ENCODE data around the gene PCNX3. TPM values are rescaled to one million over a fixed set of nuclear protein-coding genes. Genes with fewer than 3 reads are reported as not detected.

The PCNX3 gene
- total and polyA plus RNA-seq, 2 of the 13 experiments (the other 11 are each of a cell fraction or from before 2014, with no cell fraction given): 16.2 to 23.0 TPM

GRCh38 chr11:65615950-65616574, 486 bp downstream of the PCNX3 start:
- no peaks in the 10 kb centered on the region for H3K9me3 ChIP-seq (ENCODE audit: low read length)
- peak overlapping the region; percentile 88 for H3K9ac ChIP-seq (ENCODE audit: insufficient read depth, low read depth, low read length)
- H4K20me1 ChIP-seq (ENCODE audit: insufficient read depth, low read length): peaks cover 23% of the 10 kb centered on the region; the same call in 1 of the 2 replicates
- FAIRE-seq (no peak), DNase-seq (ENCODE audit: low spot score) (peak; percentile 47), ATAC-seq (peak; percentile 7)
- no TSS peak for BruUV-seq (replicated peaks)
- no peaks in the 10 kb centered on the region; a peak in 1 of 5 replicates for H3K27me3 ChIP-seq (ENCODE audit: control insufficient read depth in 1 of 2, insufficient read depth in 2 of 2, low read length in 2 of 2)
- peaks cover 39% of the 10 kb centered on the region for H3K4me1 ChIP-seq (ENCODE audit: insufficient read depth, low read length)
- WGBS (ENCODE audit: low lambda C conversion rate): 0% methylated on average over 9 of the region's 50 CpGs
- H2AFZ ChIP-seq (ENCODE audit: low read length): no peak overlapping the region
- peak overlapping the region; percentile 86 to 90 (median 87) for H3K4me3 ChIP-seq (replicated peaks in 1 of 3; ENCODE audit: insufficient read depth in 1 of 3, low read depth in 2 of 3, low read length in 3 of 3)
- ChIA-PET POLR2A (interaction anchor here (0.7 to 4.3 kb wide), 40 partner anchors 9 to 436 kb away, joined by 3 to 48 read pairs (median 5); partner anchors contain the start of genes CCDC85B, CFL1, KAT5 and MALAT1), CTCF (ENCODE audit: low intra/inter-chr PET ratio, low total read pairs) (no interaction called here)
- H3K4me2 ChIP-seq (ENCODE audit: low read depth, low read length): peak overlapping the region; percentile 77
- in situ Hi-C loops (cut with HindIII; ENCODE audit: extremely low pct_ligation_motif_present, low pct_unique_long_range_greater_than_20kb) (no loop called here), intact Hi-C loops (cut with micrococcal nuclease; ENCODE audit: unreplicated experiment) (no loop called here)
- H3K27ac ChIP-seq (ENCODE audit: extremely low read length, insufficient read depth, low read length): peak overlapping the region; percentile 92
- peaks cover 53% of the 10 kb centered on the region for H3K79me2 ChIP-seq (ENCODE audit: insufficient read depth, low read length)
- H3K36me3 ChIP-seq (replicated peaks in 1 of 2; ENCODE audit: control insufficient read depth in 1 of 2, insufficient read depth in 2 of 2, low read length in 2 of 2): peaks cover 15 to 35% of the 10 kb centered on the region in 2 experiments; a peak in 4 of 5 replicates
- TF ChIP-seq ZSCAN21 (CRISPR knock-in tag; IDR thresholded peaks at IDR 0.05; ENCODE audit: borderline replicate concordance) (no peak; the same call in 1 of the 2 replicates), ZNF281 (CRISPR knock-in tag; IDR thresholded peaks at IDR 0.05; ENCODE audit: borderline replicate concordance) (no peak; the same call in 1 of the 2 replicates), ERF (CRISPR knock-in tag; IDR thresholded peaks at IDR 0.05) (no peak), ZNF546 (CRISPR knock-in tag; conservative IDR thresholded peaks at IDR 0.05) (peak; percentile 70; the same call in 1 of the 2 replicates), RAD51 (IDR thresholded peaks at IDR 0.05; ENCODE audit: borderline replicate concordance) (no peak), STAT5B (CRISPR knock-in tag; IDR thresholded peaks at IDR 0.05) (no peak), ZNF264 (CRISPR knock-in tag; IDR thresholded peaks at IDR 0.05) (no peak), SP1 (IDR thresholded peaks at IDR 0.05) (no peak), SP1 (CRISPR knock-in tag; IDR thresholded peaks at IDR 0.05) (no peak), RBM22 (optimal IDR thresholded peaks at IDR 0.05; ENCODE audit: low read length) (no peak), KDM6A (CRISPR knock-in tag; IDR thresholded peaks at IDR 0.05; ENCODE audit: low read depth) (no peak), POLR2AphosphoS2 (IDR thresholded peaks at IDR 0.05; ENCODE audit: low read depth, low read length) (no peak; the same call in 1 of the 2 replicates), ZNF235 (CRISPR knock-in tag; IDR thresholded peaks at IDR 0.05; ENCODE audit: borderline replicate concordance) (0 out of 2 replicates have a peak, but pooled peaks have one; percentile 52), TGIF2 (CRISPR knock-in tag; IDR thresholded peaks at IDR 0.05) (peak; percentile 49; the same call in 1 of the 2 replicates), YEATS2 (CRISPR knock-in tag; IDR thresholded peaks at IDR 0.05; ENCODE audit: borderline replicate concordance) (no peak; the same call in 1 of the 2 replicates), CREBL2 (CRISPR knock-in tag; IDR thresholded peaks at IDR 0.05; ENCODE audit: borderline replicate concordance) (no peak; the same call in 1 of the 2 replicates), MAF1 (CRISPR knock-in tag; IDR thresholded peaks at IDR 0.05; ENCODE audit: borderline replicate concordance) (no peak), AGO2 (optimal IDR thresholded peaks at IDR 0.05; ENCODE audit: low read depth, low read length) (peak; percentile 88), GATA4 (IDR thresholded peaks at IDR 0.05; ENCODE audit: borderline replicate concordance, low read depth) (0 out of 2 replicates have a peak, but pooled peaks have one; percentile 23), JUND (CRISPR knock-in tag; IDR thresholded peaks at IDR 0.05) (peak; percentile 13; the same call in 1 of the 2 replicates), KDM4B (CRISPR knock-in tag; IDR thresholded peaks at IDR 0.05) (no peak), NBN (conservative IDR thresholded peaks at IDR 0.05) (no peak), GTF2F1 (IDR thresholded peaks at IDR 0.05; ENCODE audit: low read length) (no peak), ESRRA (CRISPR knock-in tag; IDR thresholded peaks at IDR 0.05; ENCODE audit: low read depth) (peak; percentile 76; the same call in 1 of the 2 replicates)
